ENCODE data around the gene DCP2.

The DCP2 gene

DNA sequence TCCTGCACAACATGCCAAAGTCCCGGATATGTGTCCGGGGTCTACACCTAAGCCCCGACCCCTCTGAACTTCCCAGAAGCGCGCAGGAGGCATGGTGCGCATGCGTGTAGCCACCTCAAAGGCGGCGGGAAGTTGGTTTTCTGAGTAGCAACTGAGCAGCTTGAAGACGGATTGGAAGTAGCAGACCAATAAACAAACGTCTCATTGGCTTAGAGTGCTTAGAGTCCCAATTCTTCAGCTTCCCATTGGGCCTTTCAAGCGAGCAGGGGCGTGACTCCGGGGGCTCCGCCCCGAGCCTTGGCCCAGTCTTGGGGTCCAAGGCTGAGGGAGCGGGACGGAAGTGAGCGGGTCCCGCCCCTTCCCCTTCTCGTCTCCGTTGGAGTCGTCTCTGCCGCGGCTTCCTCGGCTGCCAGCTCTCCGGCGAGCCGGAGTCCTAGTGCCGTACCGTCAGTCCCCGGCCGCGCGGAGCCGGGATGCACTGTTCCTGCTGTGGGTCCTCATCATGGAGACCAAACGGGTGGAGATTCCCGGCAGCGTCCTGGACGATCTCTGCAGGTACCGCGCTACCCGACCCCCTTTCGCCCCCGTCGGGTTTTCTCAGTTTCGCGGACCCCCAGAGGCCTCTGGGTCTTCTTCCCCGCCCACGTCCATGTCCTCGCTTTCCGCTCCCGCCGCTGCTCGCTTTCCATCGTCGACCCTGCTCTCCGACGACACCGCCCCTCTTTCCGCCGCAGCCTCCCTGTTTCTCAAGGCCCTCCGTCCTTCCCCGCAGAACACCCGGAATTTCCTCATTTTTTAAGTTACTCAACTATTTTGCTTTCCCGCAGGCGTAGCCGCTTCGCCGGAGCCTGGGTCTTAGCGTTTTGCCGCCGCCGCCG is at the start of gene DCP2 (continued):
- TF ChIP-seq ZNF155 (tag by site-specific recombination; IDR thresholded peaks at IDR 0.05) (no peak), REPIN1 (tag by site-specific recombination; IDR thresholded peaks at IDR 0.05; ENCODE audit: low read depth) (0 out of 2 replicates have a peak, but pooled peaks have one; percentile 79), ZNF548 (tag by site-specific recombination; IDR thresholded peaks at IDR 0.05) (no peak), ZNF658 (tag by site-specific recombination; IDR thresholded peaks at IDR 0.05) (no peak), ZNF24 (tag by site-specific recombination; IDR thresholded peaks at IDR 0.05) (no peak; the same call in none of the 2 replicates), ZNF610 (tag by site-specific recombination; IDR thresholded peaks at IDR 0.05; ENCODE audit: borderline replicate concordance) (peak; percentile 68; the same call in 1 of the 2 replicates), ZFP41 (tag by site-specific recombination; IDR thresholded peaks at IDR 0.05; ENCODE audit: borderline replicate concordance) (no peak), ZNF426 (tag by site-specific recombination; IDR thresholded peaks at IDR 0.05) (no peak), YY1 (tag by site-specific recombination; IDR thresholded peaks at IDR 0.05) (peak; percentile 65; the same call in 1 of the 2 replicates), ZNF747 (tag by site-specific recombination; IDR thresholded peaks at IDR 0.05) (no peak), SP7 (tag by site-specific recombination; IDR thresholded peaks at IDR 0.05) (peak; percentile 65), ZNF660 (tag by site-specific recombination; IDR thresholded peaks at IDR 0.05) (no peak), ZNF2 (tag by site-specific recombination; IDR thresholded peaks at IDR 0.05) (peak; percentile 70; the same call in 1 of the 2 replicates), ZNF223 (tag by site-specific recombination; IDR thresholded peaks at IDR 0.05) (no peak), ZFP3 (tag by site-specific recombination; IDR thresholded peaks at IDR 0.05; ENCODE audit: low read depth) (no peak), ZNF239 (tag by site-specific recombination; IDR thresholded peaks at IDR 0.05) (no peak; the same call in 1 of the 2 replicates), ZBTB17 (tag by site-specific recombination; IDR thresholded peaks at IDR 0.05) (peak; percentile 70), MYNN (tag by site-specific recombination; IDR thresholded peaks at IDR 0.05; ENCODE audit: borderline replicate concordance) (peak; percentile 20; the same call in 1 of the 2 replicates), ZSCAN23 (tag by site-specific recombination; IDR thresholded peaks at IDR 0.05) (no peak), ZNF341 (tag by site-specific recombination; IDR thresholded peaks at IDR 0.05; ENCODE audit: low read depth) (peak; percentile 47; the same call in 1 of the 2 replicates), MEIS1 (CRISPR knock-in tag; IDR thresholded peaks at IDR 0.05; ENCODE audit: borderline replicate concordance) (no peak)
- TF ChIP-seq, protein P1, sequence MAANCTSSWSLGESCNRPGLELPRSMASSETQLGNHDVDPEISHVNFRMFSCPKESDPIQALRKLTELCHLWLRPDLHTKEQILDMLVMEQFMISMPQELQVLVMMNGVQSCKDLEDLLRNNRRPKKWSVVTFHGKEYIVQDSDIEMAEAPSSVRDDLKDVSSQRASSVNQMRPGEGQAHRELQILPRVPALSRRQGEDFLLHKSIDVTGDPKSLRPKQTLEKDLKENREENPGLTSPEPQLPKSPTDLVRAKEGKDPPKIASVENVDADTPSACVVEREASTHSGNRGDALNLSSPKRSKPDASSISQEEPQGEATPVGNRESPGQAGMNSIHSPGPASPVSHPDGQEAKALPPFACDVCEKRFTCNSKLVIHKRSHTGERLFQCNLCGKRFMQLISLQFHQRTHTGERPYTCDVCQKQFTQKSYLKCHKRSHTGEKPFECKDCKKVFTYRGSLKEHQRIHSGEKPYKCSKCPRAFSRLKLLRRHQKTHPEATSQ (tag by site-specific recombination; IDR thresholded peaks at IDR 0.05), result peak; percentile 80; the same call in 1 of the 2 replicates
- TF ChIP-seq, protein P2, sequence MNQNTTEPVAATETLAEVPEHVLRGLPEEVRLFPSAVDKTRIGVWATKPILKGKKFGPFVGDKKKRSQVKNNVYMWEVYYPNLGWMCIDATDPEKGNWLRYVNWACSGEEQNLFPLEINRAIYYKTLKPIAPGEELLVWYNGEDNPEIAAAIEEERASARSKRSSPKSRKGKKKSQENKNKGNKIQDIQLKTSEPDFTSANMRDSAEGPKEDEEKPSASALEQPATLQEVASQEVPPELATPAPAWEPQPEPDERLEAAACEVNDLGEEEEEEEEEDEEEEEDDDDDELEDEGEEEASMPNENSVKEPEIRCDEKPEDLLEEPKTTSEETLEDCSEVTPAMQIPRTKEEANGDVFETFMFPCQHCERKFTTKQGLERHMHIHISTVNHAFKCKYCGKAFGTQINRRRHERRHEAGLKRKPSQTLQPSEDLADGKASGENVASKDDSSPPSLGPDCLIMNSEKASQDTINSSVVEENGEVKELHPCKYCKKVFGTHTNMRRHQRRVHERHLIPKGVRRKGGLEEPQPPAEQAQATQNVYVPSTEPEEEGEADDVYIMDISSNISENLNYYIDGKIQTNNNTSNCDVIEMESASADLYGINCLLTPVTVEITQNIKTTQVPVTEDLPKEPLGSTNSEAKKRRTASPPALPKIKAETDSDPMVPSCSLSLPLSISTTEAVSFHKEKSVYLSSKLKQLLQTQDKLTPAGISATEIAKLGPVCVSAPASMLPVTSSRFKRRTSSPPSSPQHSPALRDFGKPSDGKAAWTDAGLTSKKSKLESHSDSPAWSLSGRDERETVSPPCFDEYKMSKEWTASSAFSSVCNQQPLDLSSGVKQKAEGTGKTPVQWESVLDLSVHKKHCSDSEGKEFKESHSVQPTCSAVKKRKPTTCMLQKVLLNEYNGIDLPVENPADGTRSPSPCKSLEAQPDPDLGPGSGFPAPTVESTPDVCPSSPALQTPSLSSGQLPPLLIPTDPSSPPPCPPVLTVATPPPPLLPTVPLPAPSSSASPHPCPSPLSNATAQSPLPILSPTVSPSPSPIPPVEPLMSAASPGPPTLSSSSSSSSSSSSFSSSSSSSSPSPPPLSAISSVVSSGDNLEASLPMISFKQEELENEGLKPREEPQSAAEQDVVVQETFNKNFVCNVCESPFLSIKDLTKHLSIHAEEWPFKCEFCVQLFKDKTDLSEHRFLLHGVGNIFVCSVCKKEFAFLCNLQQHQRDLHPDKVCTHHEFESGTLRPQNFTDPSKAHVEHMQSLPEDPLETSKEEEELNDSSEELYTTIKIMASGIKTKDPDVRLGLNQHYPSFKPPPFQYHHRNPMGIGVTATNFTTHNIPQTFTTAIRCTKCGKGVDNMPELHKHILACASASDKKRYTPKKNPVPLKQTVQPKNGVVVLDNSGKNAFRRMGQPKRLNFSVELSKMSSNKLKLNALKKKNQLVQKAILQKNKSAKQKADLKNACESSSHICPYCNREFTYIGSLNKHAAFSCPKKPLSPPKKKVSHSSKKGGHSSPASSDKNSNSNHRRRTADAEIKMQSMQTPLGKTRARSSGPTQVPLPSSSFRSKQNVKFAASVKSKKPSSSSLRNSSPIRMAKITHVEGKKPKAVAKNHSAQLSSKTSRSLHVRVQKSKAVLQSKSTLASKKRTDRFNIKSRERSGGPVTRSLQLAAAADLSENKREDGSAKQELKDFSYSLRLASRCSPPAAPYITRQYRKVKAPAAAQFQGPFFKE (tag by site-specific recombination; IDR thresholded peaks at IDR 0.05; ENCODE audit: borderline replicate concordance), result no peak
- TF ChIP-seq, protein P3, sequence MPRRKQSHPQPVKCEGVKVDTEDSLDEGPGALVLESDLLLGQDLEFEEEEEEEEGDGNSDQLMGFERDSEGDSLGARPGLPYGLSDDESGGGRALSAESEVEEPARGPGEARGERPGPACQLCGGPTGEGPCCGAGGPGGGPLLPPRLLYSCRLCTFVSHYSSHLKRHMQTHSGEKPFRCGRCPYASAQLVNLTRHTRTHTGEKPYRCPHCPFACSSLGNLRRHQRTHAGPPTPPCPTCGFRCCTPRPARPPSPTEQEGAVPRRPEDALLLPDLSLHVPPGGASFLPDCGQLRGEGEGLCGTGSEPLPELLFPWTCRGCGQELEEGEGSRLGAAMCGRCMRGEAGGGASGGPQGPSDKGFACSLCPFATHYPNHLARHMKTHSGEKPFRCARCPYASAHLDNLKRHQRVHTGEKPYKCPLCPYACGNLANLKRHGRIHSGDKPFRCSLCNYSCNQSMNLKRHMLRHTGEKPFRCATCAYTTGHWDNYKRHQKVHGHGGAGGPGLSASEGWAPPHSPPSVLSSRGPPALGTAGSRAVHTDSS (tag by site-specific recombination; IDR thresholded peaks at IDR 0.05), result no peak
- TF ChIP-seq, protein P4, sequence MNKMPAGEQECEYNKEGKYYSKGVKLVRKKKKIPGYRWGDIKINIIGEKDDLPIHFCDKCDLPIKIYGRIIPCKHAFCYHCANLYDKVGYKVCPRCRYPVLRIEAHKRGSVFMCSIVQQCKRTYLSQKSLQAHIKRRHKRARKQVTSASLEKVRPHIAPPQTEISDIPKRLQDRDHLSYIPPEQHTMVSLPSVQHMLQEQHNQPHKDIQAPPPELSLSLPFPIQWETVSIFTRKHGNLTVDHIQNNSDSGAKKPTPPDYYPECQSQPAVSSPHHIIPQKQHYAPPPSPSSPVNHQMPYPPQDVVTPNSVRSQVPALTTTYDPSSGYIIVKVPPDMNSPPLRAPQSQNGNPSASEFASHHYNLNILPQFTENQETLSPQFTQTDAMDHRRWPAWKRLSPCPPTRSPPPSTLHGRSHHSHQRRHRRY (tag by site-specific recombination; IDR thresholded peaks at IDR 0.05), result no peak
- TF ChIP-seq, protein P5, sequence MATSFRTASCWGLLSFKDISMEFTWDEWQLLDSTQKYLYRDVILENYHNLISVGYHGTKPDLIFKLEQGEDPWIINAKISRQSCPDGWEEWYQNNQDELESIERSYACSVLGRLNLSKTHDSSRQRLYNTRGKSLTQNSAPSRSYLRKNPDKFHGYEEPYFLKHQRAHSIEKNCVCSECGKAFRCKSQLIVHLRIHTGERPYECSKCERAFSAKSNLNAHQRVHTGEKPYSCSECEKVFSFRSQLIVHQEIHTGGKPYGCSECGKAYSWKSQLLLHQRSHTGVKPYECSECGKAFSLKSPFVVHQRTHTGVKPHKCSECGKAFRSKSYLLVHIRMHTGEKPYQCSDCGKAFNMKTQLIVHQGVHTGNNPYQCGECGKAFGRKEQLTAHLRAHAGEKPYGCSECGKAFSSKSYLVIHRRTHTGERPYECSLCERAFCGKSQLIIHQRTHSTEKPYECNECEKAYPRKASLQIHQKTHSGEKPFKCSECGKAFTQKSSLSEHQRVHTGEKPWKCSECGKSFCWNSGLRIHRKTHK (tag by site-specific recombination; IDR thresholded peaks at IDR 0.05), result no peak
- TF ChIP-seq, protein P6, sequence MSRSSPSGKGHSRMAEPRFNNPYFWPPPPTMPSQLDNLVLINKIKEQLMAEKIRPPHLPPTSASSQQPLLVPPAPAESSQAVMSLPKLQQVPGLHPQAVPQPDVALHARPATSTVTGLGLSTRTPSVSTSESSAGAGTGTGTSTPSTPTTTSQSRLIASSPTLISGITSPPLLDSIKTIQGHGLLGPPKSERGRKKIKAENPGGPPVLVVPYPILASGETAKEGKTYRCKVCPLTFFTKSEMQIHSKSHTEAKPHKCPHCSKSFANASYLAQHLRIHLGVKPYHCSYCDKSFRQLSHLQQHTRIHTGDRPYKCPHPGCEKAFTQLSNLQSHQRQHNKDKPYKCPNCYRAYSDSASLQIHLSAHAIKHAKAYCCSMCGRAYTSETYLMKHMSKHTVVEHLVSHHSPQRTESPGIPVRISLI (tag by site-specific recombination; IDR thresholded peaks at IDR 0.05), result no peak

Measured in HEK293 (cell line).